ENCODE measurements around the gene MT1M. TPM values are rescaled to one million over a fixed set of nuclear protein-coding genes. Genes with fewer than 3 reads are reported as not detected.
A peak's percentile ranks its signal among the peaks of the same experiment; 100 is the strongest.
"Not testable (repeated sequence)": the region's sequence is repeated elsewhere in the genome, so short reads cannot be mapped to it uniquely, and the experiment has no call there.

The MT1M gene
- total RNA-seq, 1 donor from 2014 or later = not detected

- H3K36me3 Mint-ChIP-seq (ENCODE audit: low read depth); H3K9me3 Mint-ChIP-seq; H3K27ac Mint-ChIP-seq; DNase-seq; intact Hi-C loops (cut with micrococcal nuclease); H3K4me3 Mint-ChIP-seq: not testable (repeated sequence)
- peaks cover 68% of the 10 kb centered on the region for H3K27me3 Mint-ChIP-seq
- H3K4me1 Mint-ChIP-seq = peaks cover 41% of the 10 kb centered on the region
Observed at GRCh38 chr16:56672171-56672570, 39.7 kb downstream of the MT1M start.

DNA sequence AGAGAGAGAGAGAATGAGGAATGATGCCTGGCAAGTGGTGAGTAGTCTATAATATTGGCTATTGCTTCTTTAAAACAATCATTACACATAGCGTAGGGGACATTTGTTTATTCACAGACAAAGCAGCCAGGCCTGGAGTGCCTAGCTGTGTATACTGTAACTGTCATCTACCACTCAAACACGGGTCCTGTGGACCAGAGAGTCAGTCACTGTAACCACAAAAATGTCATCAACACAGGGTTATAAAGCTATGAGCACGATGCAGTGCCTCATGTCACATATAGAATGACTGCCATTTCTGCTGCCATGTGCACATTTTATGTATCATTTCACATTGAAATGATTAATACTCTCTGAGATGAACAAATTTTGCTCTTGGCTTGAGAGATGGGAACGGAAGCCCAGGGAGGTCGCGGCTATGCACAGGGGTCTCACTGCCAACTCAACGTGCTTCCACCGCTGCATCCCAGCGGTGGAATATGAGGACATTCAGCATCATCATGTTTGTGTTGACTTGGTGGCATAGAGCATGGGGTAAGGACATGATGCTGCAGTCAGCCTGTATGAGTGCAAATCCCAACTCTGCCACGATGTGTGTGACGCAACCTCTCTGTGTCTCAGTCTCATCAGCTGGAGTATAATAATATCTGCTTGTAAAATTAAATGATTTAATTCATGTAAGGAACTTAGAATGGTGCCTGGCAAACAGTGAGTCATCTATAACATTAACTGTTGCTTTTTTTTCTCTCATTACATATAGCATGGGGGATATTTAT, 40.5 kb downstream of the MT1M start:
- Mint-ChIP-seq H3K27me3 (peaks cover 63% of the 10 kb centered on the region), H3K4me3 (no peak overlapping the region), H3K27ac (no peak overlapping the region), H3K36me3 (ENCODE audit: low read depth) (peaks cover 2% of the 10 kb centered on the region), H3K9me3 (no peaks in the 10 kb centered on the region), H3K4me1 (peaks cover 36% of the 10 kb centered on the region)
- no peak for DNase-seq
- intact Hi-C loops (cut with micrococcal nuclease) = no loop called here

GRCh38 chr16:56673921-56674320, 41.5 kb downstream of the MT1M start:
- intact Hi-C loops (cut with micrococcal nuclease) = loop anchor here (1.0 kb wide), 1 partner anchor 28 kb away; no protein-coding TSS in a partner anchor
- no peak overlapping the region for H3K4me3 Mint-ChIP-seq
- peaks cover 55% of the 10 kb centered on the region for H3K27me3 Mint-ChIP-seq

GRCh38 chr16:56674570-56674969, 42.1 kb downstream of the MT1M start:
- Mint-ChIP-seq H3K27me3 (peaks cover 49% of the 10 kb centered on the region), H3K4me1 (peaks cover 25% of the 10 kb centered on the region)
- H3K4me3 Mint-ChIP-seq; H3K27ac Mint-ChIP-seq; DNase-seq; H3K9me3 Mint-ChIP-seq; H3K36me3 Mint-ChIP-seq (ENCODE audit: low read depth): not testable (repeated sequence)
- intact Hi-C loops (cut with micrococcal nuclease) = loop anchor here (1.0 kb wide), 1 partner anchor 28 kb away; no protein-coding TSS in a partner anchor

More at GRCh38 chr16:56673921-56674320, 41.5 kb downstream of the MT1M start:
- H3K27ac Mint-ChIP-seq = no peak overlapping the region
- H3K9me3 Mint-ChIP-seq = no peaks in the 10 kb centered on the region
- peaks cover 28% of the 10 kb centered on the region for H3K4me1 Mint-ChIP-seq
- no peaks in the 10 kb centered on the region for H3K36me3 Mint-ChIP-seq (ENCODE audit: low read depth)
- peak; percentile 79 for DNase-seq

- Mint-ChIP-seq H3K4me1 (peaks cover 22% of the 10 kb centered on the region), H3K4me3 (peak overlapping the region; percentile 75), H3K36me3 (ENCODE audit: low read depth) (no peaks in the 10 kb centered on the region), H3K27me3 (peaks cover 39% of the 10 kb centered on the region), H3K27ac (peak overlapping the region; percentile 5), H3K9me3 (no peaks in the 10 kb centered on the region)
- intact Hi-C loops (cut with micrococcal nuclease) = no loop called here
- peak; percentile 87 for DNase-seq
Observed at GRCh38 chr16:56675685-56676210, 43.3 kb downstream of the MT1M start.

DNA sequence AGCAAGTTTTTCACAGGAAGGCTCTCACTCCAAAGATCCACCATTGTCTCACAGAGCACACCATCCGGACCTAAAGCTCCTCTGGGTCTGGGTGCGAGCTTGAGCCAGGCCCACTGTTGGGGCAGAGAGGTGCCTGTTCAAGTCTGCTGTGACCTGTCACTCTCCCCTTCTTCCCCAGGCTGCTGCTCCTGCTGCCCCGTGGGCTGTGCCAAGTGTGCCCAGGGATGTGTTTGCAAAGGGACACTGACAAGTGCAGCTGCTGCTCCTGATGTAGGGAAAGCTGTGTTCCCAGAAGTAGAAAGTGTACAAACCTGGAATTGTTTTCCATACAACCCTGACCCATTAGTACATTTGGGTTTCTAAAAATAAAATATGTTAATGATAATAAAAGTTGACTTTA, 45.0 kb downstream of the MT1M start:
- intact Hi-C loops (cut with micrococcal nuclease) = no loop called here
- no peak overlapping the region for H3K4me3 Mint-ChIP-seq
- H3K27ac Mint-ChIP-seq = no peak overlapping the region
- H3K27me3 Mint-ChIP-seq = peaks cover 24% of the 10 kb centered on the region
- no peaks in the 10 kb centered on the region for H3K36me3 Mint-ChIP-seq (ENCODE audit: low read depth)
- DNase-seq = no peak
- H3K9me3 Mint-ChIP-seq = no peaks in the 10 kb centered on the region
- peaks cover 25% of the 10 kb centered on the region for H3K4me1 Mint-ChIP-seq

GRCh38 chr16:56679078-56679730, 46.7 kb downstream of the MT1M start:
- Mint-ChIP-seq H3K27me3 (peaks cover 10% of the 10 kb centered on the region), H3K27ac (no peak overlapping the region), H3K9me3 (no peaks in the 10 kb centered on the region), H3K4me1 (peaks cover 32% of the 10 kb centered on the region), H3K4me3 (no peak overlapping the region), H3K36me3 (ENCODE audit: low read depth) (peaks cover 4% of the 10 kb centered on the region)
- no peak for DNase-seq
- intact Hi-C loops (cut with micrococcal nuclease) = no loop called here

GRCh38 chr16:56679818-56680217, 47.4 kb downstream of the MT1M start:
- Mint-ChIP-seq H3K27ac (no peak overlapping the region), H3K9me3 (no peaks in the 10 kb centered on the region), H3K27me3 (peaks cover 6% of the 10 kb centered on the region), H3K4me3 (no peak overlapping the region), H3K36me3 (ENCODE audit: low read depth) (peaks cover 4% of the 10 kb centered on the region), H3K4me1 (peaks cover 30% of the 10 kb centered on the region)
- no peak for DNase-seq
- intact Hi-C loops (cut with micrococcal nuclease) = no loop called here

- peak within 1 kb of the TSS; percentile 93 for H3K27ac Mint-ChIP-seq
- no peaks in the 10 kb centered on the region for H3K27me3 Mint-ChIP-seq
- peak; percentile 97 for DNase-seq
- H3K4me3 Mint-ChIP-seq = peak within 1 kb of the TSS; percentile 94
- H3K9me3 Mint-ChIP-seq = peaks cover 3% of the 10 kb centered on the region
- intact Hi-C loops (cut with micrococcal nuclease) = loop anchor here (1.0 to 2.0 kb wide), 5 partner anchors 20 to 105 kb away; partner anchors contain the start of genes MT1F and MT2A
- peaks cover 21% of the 10 kb centered on the region for H3K4me1 Mint-ChIP-seq
- peaks cover 7% of the 10 kb centered on the region for H3K36me3 Mint-ChIP-seq (ENCODE audit: low read depth)
Observed at GRCh38 chr16:56681939-56682702, 49.7 kb downstream of the MT1M start, which contains the start of gene MT1X. Gene MT1X (plus strand): TSS chr16:56682470. CDS start chr16:56682541, 71 bp downstream.

GRCh38 chr16:56682703-56683397, 50.4 kb downstream of the MT1M start:
- DNase-seq = no peak
- Mint-ChIP-seq H3K36me3 (ENCODE audit: low read depth) (peaks cover 7% of the 10 kb centered on the region), H3K27ac (peak overlapping the region; percentile 93), H3K27me3 (no peaks in the 10 kb centered on the region), H3K4me3 (peak overlapping the region; percentile 94), H3K4me1 (peaks cover 21% of the 10 kb centered on the region), H3K9me3 (peaks cover 3% of the 10 kb centered on the region)
- intact Hi-C loops (cut with micrococcal nuclease) = loop anchor here (1.0 to 2.0 kb wide), 5 partner anchors 19 to 106 kb away; partner anchors contain the start of genes MT1F and MT2A

Measured in activated CD4-positive, alpha-beta T cell treated with anti-CD3 and anti-CD28 coated beads, Interleukin-2, amount 10 ng/mL, durations not matched to agents 24 days and 14 days (primary cell).